Astrocyte of the cerebellum (primary cell): ENCODE data around the gene TMPRSS11A.

ENCODE experiments used
- DNase-seq: peaks from one replicate; pipeline ENCODE4 v3.0.0-alpha.2; 2011; ENCODE audit warnings: low read depth
- H3K4me3 ChIP-seq: 2 replicates; pipeline ENCODE4 v1.5.1; 2011; ENCODE audit warnings: mild to moderate bottlenecking, low read depth, low read length, moderate library complexity
- in situ Hi-C: cut with HindIII; loops from 2 replicates; pipeline ENCODE4 v1.10.0; 2017; ENCODE audit warnings: low sequenced_read_pairs
- TF ChIP-seq, protein P1 (sequence below): IDR thresholded peaks from 2 replicates; pipeline ENCODE4 v1.5.1; 2012; ENCODE audit warnings: low read length, low read depth, moderate library complexity, mild to moderate bottlenecking; ENCODE audit errors: missing control alignments

The TMPRSS11A gene

DNA sequence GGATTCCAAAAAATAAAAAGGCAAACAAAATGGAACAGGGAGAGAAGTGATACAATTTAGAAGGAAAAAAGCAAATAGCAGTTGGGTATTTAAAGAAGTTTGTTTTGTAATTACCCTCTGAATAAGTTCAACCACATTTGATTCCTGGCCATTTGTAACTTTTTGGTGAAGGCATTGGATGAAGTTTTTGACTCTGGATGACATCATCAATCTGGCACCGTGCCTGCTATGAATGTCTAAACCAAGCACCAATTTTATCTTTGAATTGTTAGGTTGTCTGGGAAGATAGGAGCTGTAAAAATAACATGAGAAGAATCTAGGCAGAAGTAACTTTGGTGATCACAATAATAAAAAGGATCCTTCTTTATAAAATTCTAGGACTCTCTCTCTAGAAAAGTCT lies 29.5 kb downstream of the TMPRSS11A start:
- in situ Hi-C loops, result no loop called here
- TF ChIP-seq, protein P1, sequence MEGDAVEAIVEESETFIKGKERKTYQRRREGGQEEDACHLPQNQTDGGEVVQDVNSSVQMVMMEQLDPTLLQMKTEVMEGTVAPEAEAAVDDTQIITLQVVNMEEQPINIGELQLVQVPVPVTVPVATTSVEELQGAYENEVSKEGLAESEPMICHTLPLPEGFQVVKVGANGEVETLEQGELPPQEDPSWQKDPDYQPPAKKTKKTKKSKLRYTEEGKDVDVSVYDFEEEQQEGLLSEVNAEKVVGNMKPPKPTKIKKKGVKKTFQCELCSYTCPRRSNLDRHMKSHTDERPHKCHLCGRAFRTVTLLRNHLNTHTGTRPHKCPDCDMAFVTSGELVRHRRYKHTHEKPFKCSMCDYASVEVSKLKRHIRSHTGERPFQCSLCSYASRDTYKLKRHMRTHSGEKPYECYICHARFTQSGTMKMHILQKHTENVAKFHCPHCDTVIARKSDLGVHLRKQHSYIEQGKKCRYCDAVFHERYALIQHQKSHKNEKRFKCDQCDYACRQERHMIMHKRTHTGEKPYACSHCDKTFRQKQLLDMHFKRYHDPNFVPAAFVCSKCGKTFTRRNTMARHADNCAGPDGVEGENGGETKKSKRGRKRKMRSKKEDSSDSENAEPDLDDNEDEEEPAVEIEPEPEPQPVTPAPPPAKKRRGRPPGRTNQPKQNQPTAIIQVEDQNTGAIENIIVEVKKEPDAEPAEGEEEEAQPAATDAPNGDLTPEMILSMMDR, result no peak
- no peak for DNase-seq
- no peak overlapping the region for H3K4me3 ChIP-seq

DNA sequence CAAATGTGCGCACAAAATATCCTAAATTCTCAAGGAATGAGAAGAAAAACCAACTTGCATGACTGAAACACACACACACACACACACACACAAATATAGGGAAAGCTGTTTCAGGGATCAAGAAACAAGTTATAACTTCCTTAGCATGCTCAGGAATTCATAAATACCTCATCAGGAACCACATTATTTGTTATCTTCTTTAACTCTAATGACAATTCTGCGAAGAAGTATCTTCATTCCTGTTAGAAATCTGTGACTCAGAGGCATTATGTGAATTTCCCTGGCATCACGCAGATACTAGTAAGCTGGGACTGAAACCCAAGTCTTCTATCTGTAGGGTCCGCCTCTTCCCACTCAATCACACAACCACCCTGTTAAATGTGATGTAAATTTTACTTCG lies 30.3 kb downstream of the TMPRSS11A start:
- TF ChIP-seq, protein P1, result no peak
- H3K4me3 ChIP-seq, result no peak overlapping the region
- in situ Hi-C loops, result no loop called here
- DNase-seq, result no peak

DNA sequence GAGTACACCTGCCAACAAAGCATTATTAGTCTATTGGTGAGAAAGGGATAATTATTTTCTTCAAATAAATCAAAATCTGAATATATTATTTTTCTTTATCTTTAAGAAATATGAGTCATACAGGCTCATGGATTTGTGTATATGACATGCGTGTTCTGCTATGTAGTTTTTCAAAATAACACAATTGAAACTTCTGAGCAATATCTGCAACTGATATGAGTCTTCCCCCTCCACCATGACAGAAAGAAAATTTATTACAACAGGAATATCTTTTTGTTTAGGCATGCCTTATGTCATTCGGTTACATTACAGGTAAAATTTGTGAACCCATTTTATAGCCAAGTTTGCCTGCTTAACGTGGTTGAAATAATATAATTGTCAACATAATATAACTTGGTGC lies 32.0 kb downstream of the TMPRSS11A start:
- in situ Hi-C loops, result no loop called here
- TF ChIP-seq, protein P1, result no peak
- no peak overlapping the region for H3K4me3 ChIP-seq
- DNase-seq, result no peak

DNA sequence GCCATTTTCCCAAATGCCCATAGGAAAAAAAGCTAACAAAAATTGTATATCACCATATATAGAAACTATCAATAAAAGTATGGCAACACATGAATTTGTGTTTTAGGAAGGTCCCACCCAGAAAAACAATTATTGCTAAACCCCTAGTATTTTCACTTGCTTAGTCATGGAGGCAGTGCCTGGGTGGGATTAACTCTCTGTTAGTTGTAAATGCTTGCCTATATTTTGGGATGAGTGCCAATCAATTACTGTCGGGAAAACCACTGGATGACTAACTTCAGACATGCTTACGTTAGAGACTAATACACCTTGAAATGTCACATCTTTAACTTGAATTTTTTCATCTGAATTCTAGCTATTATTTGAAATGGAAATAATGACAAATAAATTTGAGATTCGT lies 33.9 kb downstream of the TMPRSS11A start:
- peak; percentile 39 for DNase-seq
- in situ Hi-C loops, result no loop called here

DNA sequence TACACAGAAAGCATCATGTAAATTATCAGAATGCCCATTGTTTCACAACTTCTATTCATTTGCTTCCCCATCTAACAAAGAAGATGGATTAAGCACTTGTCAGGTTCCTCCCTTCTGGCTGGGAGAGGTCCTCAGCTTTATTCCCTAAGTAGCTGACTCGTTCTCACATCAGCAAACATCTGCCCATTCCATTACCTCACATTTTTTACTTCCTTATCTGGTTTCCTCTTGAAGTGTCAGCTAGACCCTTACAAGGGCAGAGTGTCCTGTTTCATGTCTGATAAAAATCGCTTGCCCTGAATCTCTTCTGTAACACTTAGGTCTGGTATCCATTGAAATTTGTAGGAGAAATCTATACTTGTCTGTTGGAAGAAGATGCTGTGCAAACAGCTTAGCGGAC lies 34.7 kb downstream of the TMPRSS11A start:
- in situ Hi-C loops, result no loop called here
- DNase-seq, result no peak
- no peak overlapping the region for H3K4me3 ChIP-seq
- TF ChIP-seq, protein P1, result no peak

More for the DNA sequence above, 33.9 kb downstream of the TMPRSS11A start:
- TF ChIP-seq, protein P1, result no peak
- no peak overlapping the region for H3K4me3 ChIP-seq

DNA sequence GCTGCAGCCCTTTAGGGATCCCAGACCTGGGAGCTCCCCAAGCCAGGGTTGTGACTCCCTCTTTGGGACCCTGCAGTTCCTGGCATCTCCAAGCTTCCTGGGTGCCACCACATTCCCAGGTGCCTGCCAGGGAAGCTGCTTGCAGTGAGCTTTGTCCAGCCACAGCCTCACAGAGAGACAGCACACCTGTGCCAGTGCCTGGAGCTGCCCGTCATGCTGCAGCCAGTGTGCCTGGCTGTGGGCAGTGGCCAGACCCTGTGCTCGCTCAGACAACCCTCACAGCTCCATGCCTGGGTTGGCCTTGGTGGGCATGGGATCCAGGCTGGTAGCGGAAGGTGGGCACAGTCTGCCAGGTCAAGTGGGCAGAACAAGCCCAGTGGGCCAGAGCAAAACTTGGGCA lies 36.0 kb downstream of the TMPRSS11A start:
- in situ Hi-C loops, result no loop called here
- no peak overlapping the region for H3K4me3 ChIP-seq
- no peak for DNase-seq
- TF ChIP-seq, protein P1, result no peak

DNA sequence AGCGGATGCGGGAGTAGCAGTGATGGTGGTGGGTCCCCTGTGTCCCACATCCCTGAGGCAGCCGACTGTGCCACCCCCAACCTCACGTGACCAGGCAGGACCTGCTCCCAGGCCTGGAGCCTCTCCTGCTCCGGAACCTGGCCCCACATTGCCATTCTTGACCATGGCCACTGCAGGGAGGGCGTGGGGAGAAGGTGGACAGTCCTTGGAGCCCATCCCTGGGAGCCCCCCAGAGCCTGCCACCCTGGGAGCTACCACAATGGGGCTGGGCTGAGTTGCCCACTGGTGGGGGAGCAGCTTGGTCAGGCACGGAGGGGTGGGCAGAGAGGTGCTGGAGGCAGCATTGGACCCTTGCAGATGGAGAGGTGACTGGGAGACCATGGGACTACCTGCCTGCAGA lies 36.8 kb downstream of the TMPRSS11A start:
- in situ Hi-C loops, result no loop called here

More for the DNA sequence above, 36.8 kb downstream of the TMPRSS11A start:
- no peak for DNase-seq
- no peak overlapping the region for H3K4me3 ChIP-seq
- TF ChIP-seq, protein P1, result no peak
